Embryonic facial prominence (tissue), 1 donor: ENCODE measurements around the gene MARK2.
"Not testable (repeated sequence)": the region's sequence is repeated elsewhere in the genome, so short reads cannot be mapped to it uniquely, and the experiment has no call there.

Source experiments
- DNase-seq: peaks from one replicate; pipeline ENCODE4 v3.0.0-alpha.2; 2016; ENCODE audit errors: extremely low spot score

MARK2 gene

DNA sequence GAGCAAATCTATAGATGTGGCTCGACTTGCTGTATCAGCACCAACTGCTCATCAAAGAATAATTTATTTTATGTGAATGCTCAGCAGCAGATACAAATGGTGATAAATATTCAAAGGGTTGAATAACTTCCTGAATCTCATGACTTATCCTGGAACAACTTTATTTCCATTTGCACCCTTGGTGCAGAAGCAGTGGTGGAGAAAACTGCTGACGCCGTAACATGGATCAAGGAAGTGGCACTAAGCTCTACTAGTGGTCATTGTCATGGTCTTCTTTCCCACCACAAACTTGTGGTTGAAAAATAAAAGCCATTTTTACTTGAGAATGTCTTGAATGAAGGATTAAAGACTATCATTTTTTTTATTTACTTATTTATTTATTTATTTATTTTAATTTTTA is 14.6 kb downstream of the MARK2 start:
- DNase-seq, result no peak

DNA sequence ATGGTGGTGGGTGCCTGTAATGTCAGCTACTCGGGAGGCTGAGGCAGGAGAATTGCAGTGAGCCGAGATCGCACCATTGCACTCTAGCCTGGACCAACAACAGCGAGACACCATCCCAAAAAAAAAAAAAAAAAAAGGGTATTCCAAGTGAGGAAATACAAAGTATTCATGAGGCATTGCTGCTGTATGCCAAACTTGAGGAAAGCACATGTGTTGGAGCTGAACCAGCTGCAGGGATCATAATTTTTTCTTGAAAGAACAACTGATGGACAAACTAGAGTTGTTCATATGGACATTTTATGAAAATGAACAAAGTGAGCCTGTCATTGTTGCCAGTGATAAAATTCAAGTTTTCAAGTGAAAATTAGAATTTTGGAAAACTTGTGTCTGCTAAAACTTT is 15.8 kb downstream of the MARK2 start:
- DNase-seq, result no peak

DNA sequence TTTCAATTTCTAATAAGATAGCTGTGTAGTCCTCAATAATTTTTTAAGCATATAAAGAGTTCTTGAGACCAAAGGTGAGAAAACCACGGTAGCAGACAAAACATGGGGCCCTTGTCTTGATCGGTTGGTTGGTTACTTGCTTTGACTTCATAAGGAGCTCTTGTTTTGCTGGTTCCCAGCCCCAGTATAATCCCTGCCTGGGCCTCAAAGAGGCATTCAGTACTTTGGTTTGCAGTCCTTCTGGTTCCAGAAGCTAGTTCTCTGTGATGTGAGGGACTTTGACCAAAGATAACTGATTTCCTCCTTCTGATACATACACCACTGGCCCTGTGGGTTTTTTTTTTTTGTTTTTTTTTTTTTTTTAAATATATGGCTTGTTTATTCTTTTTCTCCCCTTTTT is 17.1 kb downstream of the MARK2 start:
- DNase-seq, result no peak

DNA sequence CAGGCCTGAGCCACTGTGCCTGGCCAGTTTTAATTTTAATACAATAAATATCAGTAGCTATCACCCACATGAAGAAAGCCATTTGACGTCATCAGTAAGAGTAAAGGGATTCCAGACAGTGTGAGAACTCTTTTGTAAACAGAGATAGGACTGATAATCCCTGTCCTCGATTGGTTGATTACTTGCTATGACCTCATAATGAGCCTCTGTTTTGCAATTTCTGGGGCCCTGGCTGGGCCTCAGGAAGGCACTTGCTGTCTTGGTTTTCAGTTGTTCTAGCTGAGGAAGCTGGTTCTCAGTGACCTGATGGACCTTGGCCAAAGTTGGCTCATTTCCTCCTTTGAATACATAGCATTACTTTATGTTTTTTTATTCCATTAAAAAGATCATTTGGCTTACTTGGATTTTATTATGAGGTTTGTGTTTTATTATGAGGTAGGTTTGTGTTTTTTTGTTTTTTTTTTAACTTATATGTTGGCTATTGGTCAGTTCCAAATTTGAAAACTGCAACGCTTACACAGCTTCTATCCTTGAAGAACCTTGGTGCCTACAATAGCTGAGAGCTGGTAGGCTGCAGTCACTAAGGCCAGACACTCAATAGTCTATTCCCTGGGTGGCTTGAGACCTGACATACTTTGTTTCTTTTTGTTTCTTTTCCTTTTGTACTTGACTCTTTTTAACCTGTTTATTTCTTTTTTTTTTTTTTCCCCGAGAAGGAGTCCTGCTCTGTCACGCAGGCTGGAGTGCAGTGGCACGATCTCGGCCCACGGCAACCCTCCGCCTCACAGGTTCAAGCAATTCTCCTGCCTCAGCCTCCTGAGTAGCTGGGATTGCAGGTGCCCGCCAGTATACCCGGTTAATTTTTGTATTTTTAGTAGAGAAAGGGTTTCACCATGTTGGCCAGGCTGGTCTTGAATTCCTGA is 20.0 kb downstream of the MARK2 start:
- DNase-seq, result no peak

DNA sequence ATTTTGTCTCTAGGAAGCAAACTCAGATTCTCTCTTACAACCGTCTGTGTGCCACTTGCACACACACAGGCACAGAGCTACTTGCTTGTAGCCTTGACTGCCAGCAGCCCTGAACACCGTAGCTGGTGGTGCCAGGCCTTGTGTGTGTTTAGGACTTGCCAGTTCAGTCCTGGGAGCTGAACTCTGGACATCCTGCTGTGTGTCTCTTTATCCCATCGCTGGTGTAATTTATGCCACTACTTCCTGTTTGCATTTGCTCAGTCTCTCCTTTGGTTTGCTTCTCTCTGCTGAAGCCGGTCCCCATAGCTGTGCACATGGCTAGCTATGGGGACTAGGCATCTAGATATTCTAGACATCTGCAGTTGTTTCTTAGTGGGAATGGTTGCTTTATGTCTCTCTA is 24.0 kb downstream of the MARK2 start:
- no peak for DNase-seq

DNA sequence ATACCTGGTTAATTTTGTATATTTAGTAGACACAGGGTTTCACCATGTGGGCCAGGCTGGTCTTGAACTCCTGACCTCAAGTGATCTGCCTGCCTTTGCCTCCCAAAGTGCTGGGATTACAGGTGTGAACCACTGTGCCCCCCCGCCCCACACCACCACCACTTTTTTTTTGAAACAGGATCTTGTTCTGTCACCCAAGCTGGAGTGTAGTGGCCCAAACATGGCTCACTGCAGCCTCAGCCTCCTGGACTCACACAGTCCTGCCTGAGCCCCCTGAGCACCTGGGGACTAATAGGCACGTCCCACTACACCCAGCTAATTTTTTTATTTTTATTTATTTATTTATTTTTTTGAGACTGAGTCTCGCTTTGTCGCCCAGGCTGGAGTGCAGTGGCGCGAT is 24.7 kb downstream of the MARK2 start:
- not testable (repeated sequence) for DNase-seq

DNA sequence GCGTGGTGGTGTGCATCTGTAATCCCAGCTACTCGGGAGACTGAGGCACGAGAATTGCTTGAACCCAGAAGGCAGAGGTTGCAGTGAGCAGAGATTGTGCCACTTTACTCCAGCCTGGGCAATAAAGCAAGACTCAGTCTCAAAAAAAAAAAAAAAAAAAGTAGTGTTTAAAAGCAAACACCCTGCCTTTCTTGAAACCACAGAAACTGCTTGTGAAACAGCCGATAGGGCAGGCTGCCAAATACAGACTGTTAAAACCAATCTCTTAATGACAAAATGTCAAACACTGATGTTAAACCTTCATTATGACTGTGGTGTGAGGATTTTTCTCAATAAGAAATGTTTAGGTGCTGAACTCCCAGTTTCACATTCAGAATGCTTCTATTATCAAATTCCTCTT is 27.3 kb downstream of the MARK2 start:
- DNase-seq, result no peak

DNA sequence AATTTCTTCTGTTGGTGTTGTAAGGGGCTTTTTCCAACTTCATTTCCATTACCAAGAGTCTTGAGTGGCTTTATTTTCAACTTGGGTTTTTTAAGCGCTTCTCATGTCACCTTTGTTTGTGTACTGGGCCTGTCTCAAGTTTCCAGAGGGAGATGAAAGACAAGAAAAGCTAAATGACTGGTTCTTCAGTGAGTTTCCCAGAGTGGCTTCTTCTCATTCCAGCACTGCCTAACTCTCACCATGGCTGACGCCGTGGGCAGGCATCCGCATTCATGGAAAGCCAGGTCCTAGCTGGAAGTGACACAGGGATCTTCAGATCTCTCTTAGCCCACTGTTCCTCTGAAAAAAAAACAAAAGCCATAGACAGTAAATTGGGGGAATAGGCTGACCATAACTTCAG is 28.6 kb downstream of the MARK2 start:
- no peak for DNase-seq

DNA sequence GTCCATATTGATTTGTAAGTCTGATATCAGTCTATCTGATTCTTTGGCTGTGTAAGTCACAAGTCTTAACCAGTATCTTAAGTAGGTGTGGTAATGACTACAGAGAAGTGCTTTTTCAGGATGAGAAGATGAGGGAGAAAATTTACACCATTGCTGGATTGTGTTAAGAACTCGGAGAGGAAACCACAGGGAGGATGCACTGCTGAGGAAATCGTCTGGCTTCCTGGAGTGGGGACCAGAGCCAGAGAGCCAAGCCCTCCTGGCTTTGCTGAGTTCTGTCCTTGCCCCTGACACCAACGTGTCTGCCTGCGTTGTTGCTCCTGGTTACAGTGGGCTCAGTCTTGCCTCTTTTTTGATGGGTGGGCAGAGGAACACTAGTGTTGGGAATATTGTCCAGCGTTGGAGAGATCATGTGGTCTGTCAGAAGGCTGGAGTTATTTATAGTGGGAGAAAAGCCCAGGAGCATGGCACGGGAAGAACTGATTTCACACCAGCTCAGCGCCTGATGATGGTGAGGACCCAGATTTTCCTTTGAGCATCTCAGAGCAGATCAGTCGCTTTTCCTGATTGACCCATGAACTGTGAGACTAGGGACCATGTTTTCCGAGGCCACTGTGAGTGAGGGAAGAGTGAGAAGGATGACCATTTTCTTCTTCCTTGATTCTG is 29.6 kb downstream of the MARK2 start:
- no peak for DNase-seq

DNA sequence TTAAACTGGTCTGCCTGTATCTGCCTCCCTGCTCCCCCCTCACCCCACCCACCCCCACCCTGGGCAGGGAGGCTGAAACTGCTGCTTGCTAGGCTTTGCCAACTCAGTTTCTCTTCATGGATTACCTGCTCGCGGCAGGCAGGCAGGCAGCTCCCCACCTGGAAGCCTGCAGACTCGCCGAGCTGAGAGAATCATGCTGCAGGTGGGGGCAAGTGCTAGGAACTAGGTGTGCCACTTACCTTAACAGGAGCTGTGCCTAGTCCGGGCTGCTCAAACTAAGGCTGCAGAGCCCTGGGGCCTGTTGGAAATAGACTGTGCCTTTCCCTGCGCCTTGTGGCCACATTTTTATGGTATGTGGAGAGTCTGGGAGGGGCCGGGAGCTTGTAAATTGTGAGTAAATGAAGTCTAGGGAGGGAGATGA is 30.3 kb downstream of the MARK2 start:
- no peak for DNase-seq

DNA sequence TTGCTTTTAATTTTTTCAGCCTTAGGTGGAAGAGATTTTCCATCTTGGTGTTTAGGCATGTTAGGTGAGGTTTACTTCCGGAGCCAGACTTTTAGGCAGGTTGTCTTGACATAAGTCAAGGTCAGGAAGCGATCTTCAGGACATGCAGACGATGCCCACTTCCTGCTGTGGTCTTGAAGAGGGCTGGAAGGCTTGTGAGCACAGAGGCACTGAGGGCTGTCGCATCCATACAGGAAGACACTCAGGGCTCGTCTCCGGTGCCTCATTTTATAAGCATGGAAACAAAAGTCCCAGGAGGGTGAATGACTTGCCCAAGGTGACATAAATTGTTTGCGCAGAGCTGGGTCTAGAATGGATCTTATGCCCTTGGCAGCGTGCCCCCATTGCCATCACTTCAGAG is 30.8 kb downstream of the MARK2 start:
- DNase-seq, result no peak

DNA sequence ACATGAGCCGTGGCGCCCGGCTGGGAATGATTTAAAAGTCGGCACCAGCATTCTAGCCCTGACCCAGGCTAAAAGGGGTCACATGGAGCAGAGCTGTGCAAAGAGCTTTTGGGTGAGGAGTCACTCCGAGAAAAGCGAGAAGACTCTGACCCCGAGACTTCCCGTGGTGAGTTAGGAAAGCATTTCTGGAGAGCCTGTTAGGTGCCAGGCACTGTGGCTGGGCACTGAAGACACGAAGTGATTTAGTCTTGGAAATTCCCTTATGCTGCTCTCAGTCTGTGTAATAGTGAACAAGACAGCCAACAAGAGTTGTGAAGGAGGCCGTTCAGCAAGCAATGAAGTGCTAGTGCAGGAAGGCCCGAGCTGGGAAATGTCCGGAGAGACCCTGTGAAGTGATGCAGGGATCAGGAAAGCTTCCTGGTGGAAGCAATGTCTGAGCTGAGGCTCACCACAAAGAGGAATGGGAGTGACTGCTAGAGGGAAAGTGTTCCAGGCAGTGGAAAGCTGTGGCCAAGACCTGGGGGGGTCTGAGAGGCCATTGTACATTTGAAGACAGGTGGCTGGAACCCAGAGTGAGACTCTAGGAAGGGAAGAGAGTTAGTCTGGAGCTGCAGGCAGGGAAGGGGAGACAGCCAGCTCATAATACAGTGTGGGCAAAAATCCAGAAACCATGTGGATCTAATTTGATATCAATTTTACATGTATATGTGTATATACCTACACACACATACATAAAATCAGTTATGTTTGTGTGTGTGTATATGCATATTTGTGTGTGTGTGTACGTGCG is 31.6 kb downstream of the MARK2 start:
- no peak for DNase-seq

DNA sequence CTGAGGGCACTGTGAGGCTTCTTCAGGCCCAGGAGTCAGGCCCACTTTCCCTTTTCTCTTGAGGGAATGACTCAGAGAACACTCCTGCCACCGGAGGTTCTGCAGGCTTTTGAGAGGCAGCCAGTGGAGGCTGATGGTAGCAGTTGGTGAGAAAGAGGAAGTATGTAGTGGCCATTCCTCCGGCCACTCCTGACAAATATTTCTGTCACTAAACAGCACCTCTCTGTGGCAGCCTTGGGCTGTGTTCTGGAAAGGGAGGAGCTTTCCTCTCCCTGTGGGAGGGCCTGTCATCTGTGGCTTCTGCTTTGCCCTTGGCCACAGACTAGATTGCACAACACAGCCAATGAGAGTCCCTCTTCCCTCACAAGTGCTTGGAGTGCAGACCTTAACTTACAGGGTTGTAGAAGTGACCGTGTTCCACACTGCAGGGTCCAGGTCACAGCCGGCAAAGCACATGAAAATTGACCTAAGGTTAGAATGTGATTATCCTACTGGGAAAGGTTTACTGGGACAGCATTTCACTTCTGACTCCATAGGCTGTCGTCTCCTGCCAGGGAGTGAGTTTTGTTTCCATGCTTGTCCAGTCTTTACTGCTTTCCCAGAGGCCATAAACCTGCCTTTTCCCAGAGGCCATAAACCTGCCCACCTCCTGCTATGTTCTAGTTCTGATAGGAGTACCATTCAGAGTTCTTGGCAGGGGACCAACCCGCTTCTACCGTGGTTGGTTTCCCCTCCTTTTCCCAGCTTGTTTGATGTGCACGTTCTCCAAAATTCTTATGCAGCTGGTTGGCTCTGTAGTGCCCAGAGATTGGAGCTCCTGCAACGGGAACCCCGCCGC is 33.3 kb downstream of the MARK2 start:
- no peak for DNase-seq

DNA sequence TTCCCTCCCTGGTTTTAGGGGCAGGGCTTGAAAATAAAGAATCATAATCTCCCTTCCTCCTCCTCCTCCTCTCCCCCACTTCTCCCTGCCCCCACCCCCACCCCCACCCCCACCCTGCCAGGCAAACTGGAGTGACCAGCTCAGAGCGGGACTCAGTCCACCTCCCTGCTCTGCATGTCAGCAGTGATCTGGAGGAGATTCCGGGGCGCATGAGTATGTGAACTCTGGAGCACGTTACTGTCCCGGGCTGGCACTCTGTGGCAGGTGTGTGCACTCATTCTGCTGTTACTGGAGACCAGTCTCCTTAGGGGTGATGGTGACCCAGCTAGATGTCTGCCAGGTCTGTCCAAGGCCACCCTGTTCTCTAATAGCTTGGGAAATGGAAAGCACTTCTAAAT is 33.9 kb downstream of the MARK2 start:
- DNase-seq, result no peak

DNA sequence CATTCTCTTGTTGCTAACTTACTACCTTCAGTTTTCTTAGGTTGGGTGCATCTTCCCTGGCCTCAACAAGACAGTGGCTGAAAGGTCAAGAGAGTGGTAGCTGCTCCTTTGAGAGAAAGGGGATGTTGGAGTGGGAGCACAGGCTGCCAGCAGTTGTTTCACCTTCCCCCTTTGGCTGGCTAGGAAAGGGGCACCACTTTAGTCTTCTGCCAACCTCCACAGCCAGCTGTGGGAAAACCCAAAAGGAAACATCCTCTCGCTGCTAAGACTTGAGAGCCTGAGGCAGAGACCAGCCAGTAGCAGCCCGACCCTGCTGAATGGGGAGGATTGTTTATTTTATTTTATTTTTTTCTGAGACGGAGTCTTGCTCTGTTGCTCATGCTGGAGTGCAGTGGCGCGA is 34.4 kb downstream of the MARK2 start:
- no peak for DNase-seq

DNA sequence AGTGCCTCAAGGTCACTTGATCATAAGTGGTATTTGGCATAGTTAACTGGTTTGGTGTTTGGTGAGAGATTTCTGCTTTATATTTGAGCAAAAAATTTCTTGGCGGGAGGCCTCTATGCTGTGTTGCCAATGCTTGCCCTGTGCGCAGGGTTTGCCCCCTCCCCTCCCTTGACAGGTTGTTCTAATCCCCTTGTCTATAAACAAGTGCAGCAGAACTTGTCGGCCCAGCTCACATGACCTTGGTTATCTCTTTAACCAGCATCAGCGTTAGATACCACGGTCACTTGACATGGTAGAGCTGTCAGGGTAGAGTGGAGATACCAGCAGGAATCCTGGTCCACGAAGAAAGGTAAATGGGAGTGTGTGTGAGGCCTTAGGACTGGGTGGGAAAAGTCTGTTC is 35.6 kb downstream of the MARK2 start:
- no peak for DNase-seq

DNA sequence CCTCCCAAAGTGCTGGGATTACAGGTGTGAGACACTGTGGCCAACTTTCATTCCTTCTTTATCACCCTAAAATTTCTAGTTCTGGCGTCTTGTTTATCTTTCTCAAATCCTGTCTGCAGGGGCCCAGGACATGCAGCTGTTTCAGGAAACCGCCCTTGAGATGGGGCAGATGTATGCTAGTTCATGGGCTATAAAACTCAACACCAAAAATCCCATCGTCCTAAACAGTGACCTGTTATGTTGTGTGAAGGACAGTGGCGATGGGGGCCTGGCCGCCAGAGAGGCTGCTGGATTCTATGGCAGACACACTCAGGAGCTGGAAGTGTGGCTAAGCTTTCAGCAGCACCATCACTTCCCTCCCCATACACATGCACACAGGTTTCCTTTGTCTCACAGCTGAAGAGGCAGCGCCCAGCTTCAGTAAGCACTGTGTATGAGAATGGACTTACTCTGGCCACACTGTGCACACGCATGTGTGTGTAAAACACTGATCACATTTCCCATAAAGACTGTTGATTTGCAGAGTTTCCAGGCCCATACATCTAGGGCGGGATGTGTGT is 36.7 kb downstream of the MARK2 start:
- no peak for DNase-seq

DNA sequence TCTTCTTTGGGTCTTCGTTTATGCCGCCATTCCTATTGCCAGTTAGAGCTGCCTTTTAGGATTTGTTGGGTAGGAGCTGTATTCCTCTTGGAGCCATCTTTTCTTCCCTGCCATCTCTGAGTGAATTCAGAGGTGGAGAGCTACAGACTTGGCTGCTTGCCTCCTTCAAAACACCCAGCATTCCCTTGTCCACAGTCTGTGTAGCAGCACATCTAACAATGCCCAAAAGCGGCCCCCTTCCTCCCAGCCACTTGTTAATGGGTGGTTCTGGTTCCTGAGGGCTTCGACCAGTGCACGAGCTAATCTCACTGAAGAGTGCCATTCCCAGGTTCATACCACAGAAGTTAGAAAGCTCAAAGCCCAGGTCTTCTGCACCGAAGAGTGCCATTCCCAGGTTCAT is 37.7 kb downstream of the MARK2 start:
- DNase-seq, result no peak

DNA sequence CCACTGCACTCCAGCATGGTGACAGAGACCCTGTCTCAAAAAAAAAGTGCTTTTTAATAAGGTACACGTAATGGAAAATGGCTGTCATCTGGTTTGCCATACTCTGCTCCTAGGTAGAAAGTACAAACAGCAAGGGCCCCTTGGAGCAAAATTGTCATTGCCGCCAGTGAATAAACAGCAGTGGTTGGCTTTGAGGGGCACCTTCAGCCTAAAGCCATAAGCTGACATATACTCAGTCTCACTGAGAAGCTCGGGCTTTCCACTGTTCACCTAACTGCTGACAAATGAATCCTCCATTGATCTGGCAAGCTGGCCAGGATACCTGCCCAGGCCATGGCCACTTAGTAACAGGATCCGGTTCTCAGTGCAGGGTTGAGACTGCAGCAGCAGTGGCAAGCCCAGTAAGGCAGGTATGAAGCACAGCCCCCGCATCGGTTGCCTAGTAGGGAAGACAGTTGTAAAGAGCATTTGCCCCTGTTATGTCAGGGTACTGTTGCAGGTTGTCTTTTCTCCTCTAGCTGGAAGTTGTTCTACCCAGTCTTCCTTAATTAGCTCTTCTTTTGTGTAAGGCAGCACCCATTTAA is 38.8 kb downstream of the MARK2 start:
- no peak for DNase-seq

DNA sequence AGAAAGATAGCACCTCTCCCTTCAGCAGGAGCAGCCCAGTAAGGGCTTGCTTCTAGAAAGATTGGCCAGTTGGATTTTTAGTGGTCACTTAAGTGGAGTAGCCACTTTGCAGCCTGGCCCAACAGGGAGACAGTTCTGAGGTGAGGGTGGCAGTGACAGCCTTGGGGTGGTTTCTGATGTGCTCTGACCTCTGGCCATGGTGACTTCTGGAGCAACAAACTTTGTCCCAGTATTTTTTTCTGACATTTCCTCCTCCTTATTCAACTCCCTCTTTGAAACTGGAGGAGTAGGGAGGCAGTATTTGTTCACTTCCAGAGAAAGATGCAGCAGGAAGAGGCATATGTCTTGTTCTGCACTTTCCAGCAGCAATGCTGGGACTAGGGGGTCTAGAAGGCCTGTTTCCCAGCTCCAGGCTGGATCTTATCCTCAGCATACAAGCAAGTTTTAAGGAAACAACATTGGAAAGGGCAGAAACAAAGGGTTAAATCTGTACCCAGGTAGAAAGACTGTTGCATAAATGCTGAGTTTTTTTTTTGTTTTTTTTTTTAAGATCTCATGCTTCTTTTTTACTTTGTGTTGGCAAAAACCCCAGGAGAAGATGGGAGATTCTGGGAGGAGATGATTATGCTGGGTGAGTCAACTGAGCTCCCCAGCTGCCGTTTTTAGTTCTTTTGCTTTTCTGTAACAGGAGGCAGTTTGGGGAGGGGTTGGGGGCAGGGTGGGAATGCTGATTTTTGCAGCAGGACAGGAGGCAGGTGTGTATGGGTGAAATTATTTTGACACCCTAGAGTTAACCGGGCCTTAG is 40.9 kb downstream of the MARK2 start:
- no peak for DNase-seq
